ENCODE measurements around the gene ALDH2. TPM values are rescaled to one million over a fixed set of nuclear protein-coding genes. Genes with fewer than 3 reads are reported as not detected.
"Not testable (repeated sequence)": the region's sequence is repeated elsewhere in the genome, so short reads cannot be mapped to it uniquely, and the experiment has no call there.

The ALDH2 gene
- polyA plus RNA-seq, 4 donors = 89.8 to 115 (median 108) TPM

DNA sequence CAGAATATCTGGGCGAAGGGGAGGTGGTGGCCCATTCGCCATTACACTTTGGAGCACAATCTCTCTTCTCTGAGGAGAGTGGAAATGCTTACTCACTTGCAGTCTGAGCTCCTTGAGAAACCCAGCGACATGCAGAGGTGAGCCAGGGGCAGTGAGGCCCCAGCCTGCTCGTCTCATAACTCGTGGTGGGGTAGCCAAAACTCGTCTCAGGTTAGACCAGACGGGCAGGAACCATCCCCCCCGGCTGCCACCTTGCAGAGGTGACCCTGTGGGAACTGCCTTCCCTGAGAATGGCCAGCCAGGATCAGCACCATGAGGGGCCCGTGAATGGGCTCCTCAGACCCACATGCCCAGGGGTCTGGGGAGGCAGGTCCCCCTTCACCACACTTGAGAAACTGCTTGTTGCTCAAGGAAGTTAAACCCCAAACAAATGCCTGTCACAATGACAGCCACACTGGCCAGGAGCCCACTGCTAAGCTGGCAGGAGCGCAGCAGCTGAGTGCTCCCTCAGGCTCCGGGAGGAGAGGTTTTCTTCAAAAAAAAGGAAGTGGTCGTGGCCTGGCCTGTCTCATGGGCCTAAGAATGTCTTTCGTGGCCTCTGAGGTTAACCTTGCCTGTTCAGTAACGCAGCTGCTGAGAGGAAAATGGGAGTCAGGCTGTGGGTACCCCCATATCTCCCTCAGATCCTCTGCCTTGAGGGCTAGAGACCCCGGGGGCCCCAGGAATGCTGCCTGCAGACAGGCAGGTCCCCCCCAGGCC is 9.2 kb upstream of the ALDH2 start:
- DNase-seq (ENCODE audit: low read depth in 4 of 4, low spot score in 3 of 4) = no peak

DNA sequence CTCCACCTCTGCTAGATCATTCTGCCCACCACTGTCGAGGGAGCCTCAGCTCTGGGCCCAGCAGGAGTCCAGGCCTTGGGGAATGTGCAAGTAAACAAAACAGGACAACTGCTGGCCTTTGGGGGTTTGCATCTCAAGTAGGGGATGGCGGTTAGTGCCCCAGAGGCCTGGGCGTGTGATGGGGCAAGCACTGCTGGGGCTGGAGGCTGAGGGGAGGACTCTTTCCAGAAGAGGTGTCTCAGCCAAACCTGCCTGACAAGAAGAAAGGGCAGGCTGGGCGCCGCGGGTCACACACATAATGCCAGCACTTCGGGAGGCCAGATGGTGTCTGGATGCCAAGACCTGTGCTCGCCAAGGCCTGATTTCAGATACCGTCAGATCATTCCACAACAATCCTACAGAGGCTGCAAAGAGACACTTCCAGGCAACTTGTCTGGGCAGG is 8.6 kb upstream of the ALDH2 start:
- no peak for DNase-seq (ENCODE audit: low read depth in 4 of 4, low spot score in 3 of 4)

DNA sequence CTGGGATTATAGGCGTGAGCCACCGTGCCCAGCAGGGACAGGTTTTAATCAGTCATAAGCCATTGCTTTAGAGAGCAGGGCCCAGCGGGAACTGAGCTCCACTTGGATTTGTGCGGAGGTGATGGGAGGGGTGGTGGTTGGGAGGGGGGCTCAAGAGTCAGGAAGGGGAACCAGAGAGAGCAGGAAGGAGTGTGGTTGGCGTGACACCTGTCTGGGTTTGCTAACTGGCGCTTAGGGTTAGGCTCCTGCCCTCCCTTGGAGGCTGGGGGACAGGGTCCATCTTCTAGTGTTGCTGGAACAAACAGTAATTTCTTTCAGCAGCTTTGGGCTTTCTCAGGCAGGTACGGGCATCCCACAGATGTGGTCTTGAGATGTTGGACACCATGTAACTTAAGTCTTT is 7.5 kb upstream of the ALDH2 start:
- DNase-seq (ENCODE audit: low read depth in 4 of 4, low spot score in 3 of 4) = no peak

DNA sequence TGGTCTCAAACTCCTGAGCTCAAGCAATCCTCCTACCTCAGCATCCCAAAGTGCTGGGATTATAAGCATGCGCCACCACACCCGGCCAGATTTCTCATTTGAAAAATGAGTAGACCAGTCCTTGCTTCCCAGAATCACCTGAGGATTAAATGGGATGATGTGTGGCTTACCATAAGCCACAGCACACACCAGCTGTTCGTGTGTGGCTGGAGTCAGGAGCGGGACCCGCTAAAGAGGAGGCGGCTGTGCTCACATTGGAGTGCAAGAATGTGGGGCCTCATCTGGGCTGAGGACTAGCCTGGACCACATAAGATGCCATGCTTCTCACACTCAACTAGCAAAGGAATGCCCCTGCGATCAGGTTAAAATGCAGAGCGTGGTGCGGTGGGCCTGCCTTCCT is 6.7 kb upstream of the ALDH2 start:
- no peak for DNase-seq (ENCODE audit: low read depth in 4 of 4, low spot score in 3 of 4)

DNA sequence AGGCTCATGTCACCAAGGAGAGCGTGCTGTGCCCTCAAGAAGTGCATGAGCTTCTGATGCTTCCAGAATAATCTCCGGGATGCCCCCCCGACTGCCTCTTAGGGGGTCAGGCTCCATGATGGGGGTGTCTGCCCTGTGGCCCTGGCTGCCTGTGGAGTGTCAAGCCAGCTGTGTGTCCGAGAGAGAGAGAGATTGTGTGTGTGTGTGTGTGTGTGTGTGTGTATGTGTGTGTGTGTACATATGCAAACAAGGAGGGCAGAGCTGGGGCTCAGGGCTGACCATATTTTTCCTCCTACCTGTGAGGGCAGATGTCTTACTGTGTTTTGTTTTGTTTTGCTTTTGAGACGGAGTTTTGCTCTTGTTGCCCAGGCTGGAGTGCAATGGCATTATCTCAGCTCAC is 5.6 kb upstream of the ALDH2 start:
- DNase-seq (ENCODE audit: low read depth in 4 of 4, low spot score in 3 of 4) = no peak

DNA sequence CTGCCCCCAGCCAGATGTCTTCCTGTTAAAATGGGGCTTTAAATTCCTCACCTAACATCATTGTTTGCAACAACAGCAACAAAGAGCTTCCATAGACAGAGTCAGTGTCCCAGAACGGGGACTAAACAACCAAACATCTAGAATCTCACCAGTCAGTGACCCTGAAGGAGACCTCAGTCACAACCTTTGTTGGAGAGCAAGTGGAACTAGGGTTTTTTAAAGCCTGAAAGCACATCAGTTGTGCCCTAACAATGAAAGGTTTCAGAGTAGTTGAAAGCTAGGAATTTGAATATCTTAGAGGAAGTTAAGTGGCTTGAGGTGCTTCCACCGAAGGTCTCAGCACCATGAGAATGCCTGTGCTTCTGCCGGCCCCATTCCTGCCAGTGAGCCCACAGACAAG is 5.0 kb upstream of the ALDH2 start:
- DNase-seq (ENCODE audit: low read depth in 4 of 4, low spot score in 3 of 4) = no peak

DNA sequence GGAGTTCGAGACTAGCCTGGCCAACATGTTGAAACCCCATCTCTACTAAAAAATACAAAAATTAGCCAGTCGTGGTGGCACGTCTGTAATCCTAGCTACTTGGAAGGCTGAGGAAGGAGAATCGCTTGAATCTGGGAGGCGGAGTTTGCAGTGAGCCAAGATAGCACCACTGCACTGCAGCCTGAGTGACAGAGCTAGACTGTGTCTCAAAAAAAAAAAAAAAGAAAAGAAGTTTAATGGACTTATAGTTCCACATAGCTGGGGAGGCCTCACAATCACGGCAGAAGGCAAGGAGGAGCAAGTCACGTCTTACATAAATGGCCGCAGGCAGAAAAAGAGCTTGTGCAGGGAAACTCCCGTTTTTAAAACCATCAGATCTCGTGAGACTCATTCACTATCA is 3.2 kb upstream of the ALDH2 start:
- DNase-seq (ENCODE audit: low read depth in 4 of 4, low spot score in 3 of 4) = not testable (repeated sequence)

DNA sequence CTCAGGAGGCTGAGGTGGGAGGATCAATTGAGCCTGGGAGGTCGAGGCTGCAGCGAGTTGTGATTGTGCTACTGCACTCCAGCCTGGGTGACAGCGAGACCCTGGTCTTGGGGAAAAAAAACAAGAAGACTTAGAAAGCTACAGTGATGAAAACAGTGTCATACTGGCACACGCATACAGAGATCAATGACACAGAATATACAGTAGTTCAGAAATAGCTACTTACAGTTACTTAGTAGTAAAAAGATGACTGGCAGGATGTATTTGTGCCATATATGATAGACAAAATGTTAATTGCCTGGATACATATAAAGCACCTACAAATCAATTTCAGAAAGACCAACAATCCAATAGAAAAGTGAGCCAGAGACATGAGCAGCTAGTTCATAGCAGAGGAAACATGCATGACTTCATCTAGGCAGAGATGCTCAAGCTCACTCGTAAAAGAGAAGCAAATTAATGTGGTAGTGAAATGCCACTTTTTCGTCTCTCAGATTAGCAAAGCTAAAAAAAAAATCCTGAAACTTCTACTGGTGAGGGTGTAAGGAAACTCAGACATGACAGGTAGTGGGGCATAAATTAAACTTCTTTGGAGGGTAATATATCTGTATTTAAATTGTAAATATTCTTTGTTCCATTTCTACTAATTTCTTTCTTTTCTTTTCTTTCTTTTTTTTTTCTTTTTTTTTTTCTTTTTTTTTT is 2.5 kb upstream of the ALDH2 start:
- DNase-seq (ENCODE audit: low read depth in 4 of 4, low spot score in 3 of 4) = no peak

DNA sequence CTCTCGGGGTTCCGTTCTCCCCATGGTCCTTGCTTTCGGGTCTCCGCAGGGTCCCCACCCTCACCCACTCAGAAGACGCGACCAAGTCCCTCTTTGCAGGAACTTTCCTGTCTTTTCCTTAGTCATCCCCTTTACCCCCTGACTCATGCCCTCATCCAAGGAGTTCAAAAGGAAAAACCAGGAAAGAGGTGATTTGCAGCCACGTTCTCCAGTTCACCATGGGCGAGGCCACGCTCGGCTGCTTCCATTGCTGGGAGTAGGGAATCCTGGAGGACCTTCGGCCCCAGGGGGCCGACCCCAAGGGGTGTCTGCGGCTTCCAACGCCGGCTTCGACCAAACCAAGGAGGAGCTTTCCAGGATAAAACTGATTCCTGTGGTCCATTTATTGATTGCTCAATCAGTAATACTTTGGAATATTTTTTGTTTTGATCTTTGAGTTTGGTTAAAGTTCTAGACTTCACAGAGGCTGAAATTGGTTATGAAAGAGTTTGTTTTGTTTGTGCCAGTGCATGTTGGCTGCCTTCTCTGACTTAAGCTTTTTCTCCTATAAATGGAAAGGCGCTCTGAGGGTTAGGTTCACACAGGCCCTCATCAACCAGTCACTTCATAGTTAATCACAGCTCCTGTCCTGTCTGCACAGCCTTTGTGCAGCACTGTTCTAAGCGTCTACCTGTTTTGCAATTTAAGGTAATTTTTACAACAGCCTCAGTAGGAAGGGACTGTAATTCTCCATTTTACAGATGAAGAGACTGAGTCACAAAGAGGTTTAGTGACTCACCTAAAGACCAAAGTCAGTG is 827 bp downstream of the ALDH2 start:
- DNase-seq (ENCODE audit: low read depth in 4 of 4, low spot score in 3 of 4) = no peak

DNA sequence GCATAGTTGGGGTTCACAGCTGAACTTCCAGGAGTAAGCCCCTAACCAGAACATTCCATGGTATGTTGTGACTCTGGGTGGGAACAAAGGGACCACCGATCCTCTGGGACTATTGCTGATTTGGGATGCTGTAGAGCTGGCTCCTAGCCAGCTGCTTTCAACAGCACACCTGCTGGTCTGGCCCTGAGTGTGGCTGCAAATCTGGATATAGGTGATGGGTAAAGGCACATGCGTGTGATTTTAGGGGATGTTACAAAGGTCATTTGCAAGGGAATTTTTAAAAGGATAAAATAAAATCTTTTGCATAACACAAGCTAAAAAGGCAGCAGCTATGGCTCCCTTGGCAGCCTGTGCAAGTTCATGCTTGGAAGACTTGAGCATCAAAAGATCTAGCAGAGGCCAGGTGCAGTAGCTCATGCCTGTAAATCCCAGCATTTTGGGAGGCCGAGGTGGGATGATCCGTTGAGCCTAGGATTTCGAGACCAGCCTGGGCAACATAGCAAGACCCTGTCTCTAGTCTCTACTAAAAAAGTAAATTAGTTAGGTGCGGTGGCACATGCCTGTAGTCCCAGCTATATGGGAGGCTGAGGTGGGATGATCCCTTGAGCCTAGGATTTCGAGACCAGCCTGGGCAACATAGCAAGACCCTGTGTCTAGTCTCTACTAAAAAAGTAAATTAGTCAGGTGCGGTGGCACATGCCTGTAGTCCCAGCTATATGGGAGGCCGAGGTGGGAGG is 1.6 kb downstream of the ALDH2 start:
- no peak for DNase-seq (ENCODE audit: low read depth in 4 of 4, low spot score in 3 of 4)

DNA sequence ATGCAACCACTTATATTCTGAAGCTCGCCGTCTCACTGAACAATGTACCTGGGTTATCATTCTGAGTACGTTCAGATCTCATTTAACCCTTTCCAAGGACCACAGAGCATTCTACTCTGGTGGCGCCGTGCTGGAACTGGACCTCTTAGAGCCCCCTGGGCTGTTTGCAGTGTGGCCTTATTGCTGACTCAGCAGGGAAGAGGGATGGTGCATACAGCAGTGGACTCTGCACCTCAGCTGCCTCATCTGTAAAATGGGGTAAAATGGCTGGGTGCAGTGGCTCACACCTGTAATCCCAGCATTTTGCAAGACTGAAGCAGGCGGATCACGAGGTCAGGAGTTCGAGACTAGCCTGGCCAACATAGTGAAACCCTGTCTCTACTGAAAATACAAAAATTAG is 2.9 kb downstream of the ALDH2 start:
- no peak for DNase-seq (ENCODE audit: low read depth in 4 of 4, low spot score in 3 of 4)

DNA sequence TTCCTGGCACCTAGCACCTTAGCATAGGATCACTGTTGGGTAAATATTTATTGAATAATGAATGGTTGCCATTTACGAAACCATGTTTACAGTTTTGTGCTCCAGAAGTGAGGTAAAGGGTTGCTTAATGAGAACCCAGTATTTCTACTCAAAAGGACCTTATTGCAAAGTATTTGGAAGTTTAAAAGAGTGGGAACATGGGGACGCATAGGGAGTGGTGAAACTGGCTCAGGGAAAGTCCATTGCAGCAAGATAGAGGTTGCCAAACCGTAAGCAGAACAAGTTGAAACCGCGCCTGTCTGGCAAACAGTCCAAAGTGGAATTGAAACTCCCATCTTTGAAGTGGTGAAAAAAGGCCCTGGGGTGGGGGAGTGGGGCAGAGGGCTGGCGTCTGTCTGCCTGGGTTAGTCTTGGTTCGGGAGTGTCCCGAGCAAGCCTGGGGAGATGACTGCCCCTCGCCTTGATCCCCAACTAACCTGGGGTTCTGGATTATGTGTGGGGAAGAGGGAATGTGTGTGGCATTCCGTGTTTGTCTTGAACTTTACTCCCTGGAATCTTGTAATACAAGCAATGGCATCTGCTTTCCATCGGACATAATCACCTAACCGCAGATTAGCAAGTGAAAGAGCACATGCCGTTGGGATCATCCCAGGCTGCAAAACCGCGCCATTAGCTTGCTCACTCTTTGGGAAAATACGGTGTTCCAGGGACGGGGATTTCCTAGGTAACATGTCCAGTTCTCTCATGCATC is 7.2 kb downstream of the ALDH2 start:
- DNase-seq (ENCODE audit: low read depth in 4 of 4, low spot score in 3 of 4) = no peak

DNA sequence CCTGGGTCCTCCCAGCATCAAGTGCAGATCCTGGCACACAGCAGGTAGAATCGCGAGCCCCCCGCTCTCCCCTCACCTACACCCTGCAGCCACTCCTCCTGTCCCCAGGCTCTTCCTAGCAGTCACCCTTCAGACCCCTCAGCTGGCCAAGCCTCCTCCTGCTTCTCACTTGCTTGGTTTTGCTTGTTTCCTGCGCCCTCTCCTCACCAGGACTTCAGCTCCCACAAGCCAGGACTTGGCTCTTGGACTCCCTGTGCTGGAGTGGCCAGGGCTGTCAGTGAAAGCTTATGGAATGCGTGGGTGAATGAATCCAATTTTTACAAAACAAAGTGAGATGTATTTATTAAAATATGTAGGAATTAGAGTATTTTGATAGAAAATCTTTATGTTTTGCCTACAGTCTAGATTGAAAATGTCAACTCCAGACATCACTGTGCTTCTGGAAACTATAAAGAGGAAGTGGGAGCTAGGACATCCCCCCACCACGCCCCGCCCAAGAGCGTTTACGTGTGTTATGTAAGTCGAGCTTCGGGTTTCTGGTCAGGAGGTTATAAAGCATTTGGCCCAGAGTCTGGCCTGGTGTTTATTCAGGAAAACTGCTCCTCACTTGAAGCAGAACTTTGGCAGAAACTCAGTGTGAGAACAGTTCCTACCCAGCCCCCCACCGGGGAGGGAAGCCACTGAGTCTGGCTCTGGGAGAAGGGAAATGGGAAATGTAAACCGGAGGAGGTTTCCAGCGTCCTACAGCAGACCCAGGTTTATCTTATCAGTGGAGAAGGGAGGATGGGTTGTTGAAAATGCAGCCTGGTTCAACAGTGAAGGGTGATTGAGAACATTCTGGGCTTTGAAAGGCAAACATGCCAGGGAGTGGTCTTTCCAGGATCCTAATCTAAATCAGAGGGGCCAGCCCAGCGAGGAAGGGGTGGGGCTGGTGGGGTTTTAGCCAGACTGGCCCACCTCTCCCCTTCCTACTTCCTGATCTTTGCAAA is 8.8 kb downstream of the ALDH2 start:
- DNase-seq (ENCODE audit: low read depth in 4 of 4, low spot score in 3 of 4) = peak; percentile 70 to 85 (median 80)

DNA sequence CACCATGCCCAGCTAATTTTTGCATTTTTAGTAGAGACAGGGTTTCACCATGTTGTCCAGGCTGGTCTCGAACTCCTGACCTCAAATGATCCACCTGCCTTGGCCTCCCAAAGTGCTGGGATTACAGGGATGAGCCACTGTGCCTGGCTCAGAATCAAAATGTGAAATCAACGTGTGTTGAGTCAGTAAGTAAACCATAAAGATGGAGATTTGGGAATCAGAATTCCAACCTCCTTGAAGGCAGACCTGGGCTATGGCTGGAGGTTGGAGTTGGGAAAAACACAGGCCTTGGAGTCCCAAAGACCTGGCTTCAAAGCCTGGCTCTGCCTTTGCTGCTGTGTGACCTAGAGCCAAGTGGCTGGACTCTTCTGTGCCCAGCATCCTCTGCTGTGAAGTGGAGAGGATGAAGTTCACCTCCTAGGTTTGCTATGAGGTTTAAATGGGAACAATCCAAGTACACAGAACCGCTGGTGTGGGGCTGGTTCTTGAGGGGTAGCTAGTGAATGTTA is 10.2 kb downstream of the ALDH2 start:
- DNase-seq (ENCODE audit: low read depth in 4 of 4, low spot score in 3 of 4) = no peak

DNA sequence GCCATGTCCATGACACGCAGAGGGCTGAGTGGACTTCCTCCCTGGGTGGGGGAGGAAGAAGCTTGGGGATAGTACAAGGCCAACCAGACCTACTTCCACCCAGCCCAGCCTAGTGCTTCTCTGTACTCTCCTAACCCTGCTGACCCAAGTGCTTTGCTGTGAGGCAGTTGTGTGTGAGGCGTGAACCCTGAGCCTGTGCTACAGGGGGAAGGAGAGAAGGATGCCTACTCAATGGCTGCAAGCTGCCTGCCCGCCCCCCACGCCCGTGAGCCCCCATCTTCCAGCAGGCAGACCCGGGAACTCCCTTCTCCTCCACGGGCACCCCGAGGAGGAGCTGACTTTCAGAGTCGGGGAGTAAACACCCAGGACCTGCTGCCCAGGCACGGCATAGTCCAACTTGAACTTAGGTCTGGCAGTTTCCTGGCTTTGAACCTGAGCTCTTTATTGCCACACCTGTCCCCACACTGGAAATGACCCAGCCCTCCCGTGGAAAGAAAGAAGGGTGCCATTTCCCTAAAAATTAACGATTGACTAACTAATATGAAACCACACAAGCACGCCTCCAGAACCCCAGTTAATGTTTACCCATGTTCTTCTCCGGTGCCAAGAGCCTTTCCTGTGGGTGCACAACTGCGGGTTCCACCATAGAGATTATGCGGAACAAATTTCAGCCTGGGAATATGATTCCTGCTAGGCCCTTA is 10.8 kb downstream of the ALDH2 start:
- no peak for DNase-seq (ENCODE audit: low read depth in 4 of 4, low spot score in 3 of 4)

DNA sequence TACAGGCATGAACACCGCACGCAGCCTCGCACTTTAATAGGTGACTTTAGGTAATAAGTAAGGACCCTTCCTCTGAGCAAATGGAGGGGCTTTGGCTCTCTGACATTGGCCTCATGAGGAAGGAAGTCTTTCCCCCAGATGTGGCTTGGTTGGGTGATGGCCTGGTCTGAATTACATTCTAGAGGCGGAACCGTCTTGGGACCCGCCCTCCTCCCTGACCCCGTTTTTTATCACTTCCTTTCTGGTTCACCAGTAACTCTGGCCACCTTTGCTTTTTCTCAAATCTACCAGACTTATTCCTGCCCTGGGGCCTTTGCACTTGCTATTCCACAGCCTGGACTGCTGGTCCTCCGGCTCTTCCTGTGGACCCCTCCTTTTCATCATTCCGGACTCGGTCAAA is 13.4 kb downstream of the ALDH2 start:
- DNase-seq (ENCODE audit: low read depth in 4 of 4, low spot score in 3 of 4) = no peak

DNA sequence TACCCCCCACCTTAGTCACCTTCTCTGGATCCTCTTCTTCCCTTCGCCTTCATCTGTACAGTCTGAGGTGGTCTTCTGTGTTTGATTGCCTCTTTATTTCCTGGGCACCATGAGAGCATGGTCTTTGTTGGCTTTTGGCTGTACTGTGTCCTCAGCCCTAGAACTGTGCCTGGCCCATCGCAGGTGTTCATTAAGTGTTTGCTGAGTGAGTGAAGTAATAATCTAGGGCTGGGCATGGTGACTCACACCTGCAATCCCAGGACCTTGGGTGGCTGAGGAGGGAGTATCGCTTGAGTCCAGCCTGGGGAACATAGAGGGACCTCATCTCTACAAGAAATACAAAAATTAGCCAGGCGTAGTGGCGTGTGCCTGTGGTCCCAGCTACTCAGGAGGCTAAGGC is 13.9 kb downstream of the ALDH2 start:
- DNase-seq (ENCODE audit: low read depth in 4 of 4, low spot score in 3 of 4) = no peak

DNA sequence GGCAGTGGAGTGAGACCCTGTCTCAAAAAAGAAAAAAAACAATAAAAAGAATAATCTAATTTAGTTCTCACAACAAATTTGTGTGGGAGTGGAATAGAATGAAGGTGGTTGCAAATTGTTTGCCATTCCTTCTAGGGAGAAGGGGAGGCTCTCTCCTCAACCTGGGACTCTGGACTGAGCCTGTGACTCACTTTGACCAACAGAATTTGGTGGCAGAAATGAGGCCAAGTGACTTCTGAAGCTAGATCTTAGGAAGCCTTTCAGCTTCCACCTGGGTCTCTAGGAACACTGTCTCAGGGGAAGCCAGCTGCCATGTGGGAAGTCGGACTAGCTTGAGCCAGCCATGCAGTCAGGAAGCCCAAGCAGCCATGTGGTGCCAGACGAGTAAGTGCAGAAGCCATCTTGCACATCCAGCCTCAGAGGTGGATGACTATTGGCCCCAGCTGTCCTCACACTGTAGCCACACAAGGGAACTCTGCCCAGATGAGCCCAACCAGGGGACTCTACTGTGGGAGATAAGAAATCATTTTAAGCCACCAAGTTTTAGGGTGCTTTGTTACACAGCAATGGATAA is 14.4 kb downstream of the ALDH2 start:
- DNase-seq (ENCODE audit: low read depth in 4 of 4, low spot score in 3 of 4) = no peak
